ENCODE measurements around the gene ATP10B.

The ATP10B gene

DNA sequence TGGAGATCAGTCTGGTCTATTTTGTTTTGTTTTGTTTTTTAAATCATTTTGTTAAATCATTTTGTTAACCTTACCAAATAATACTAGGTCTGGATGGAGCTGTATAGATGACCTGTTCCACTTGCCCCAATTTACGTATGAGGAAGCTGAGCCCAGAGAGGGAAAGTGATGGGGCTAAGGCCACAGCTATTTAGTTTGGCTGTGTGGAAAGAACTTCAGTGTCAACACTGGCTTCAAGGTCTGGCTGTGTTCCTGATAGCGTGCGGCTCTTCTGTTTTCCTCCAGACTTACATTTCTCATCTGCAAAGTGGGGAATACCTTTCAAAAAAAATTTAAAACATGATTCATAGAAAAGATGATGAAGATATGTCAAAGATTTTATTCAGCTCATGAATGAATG is 317.9 kb downstream of the ATP10B start:
- FAIRE-seq (no peak), DNase-seq (ENCODE audit: insufficient read length) (no peak)
- TF ChIP-seq POLR2A (IDR thresholded peaks at IDR 0.05; ENCODE audit: low read depth, low read length) (no peak), TAF1 (IDR thresholded peaks at IDR 0.05; ENCODE audit: borderline replicate concordance, low read depth, low read length) (no peak), POLR2AphosphoS5 (IDR thresholded peaks at IDR 0.05; ENCODE audit: low read depth, low read length) (no peak)

DNA sequence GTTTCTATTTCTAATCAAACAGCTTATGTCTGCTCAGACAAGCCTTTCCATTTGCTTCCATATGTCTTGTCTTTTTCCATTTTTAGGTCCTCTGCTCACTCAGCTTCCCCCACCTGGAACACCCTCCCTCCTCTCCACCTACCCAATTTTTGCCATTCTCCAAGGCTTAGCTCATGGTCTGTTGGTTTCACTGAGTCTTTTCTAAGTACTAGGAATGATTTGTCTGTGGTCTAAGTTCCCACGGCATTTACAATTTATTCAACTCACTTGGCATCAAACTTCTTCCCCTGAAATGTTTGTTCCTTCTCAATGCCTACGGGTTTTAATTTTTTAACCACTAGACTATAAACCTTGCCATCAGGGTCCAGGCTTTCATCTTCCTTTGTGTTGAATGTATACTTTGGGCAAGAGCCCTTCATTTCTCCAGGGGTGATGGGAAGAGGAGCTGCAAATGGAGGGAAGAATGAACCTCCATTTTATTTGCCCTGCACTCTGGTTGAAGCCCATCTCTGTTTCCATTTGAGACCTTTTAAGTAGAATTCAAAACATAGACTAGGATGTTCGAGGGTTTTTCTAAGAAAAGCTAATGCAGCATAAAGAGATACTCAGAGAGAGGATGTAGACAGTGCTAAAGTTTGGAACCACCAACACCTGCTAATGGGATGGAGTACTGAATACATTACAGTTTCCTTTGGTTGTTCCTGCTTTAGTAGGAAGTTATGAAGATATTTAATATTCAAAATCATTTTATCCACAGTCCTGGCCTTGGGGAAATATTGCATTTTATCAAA is 326.3 kb downstream of the ATP10B start:
- TF ChIP-seq POLR2AphosphoS5 (IDR thresholded peaks at IDR 0.05; ENCODE audit: low read depth, low read length) (no peak), POLR2A (IDR thresholded peaks at IDR 0.05; ENCODE audit: low read depth, low read length) (no peak), TAF1 (IDR thresholded peaks at IDR 0.05; ENCODE audit: borderline replicate concordance, low read depth, low read length) (no peak)
- DNase-seq (ENCODE audit: insufficient read length) (no peak), FAIRE-seq (no peak)

- no peak for DNase-seq (ENCODE audit: insufficient read length)
- no peak for TF ChIP-seq POLR2AphosphoS5 (IDR thresholded peaks at IDR 0.05; ENCODE audit: low read depth, low read length)
- no peak for TF ChIP-seq TAF1 (IDR thresholded peaks at IDR 0.05; ENCODE audit: borderline replicate concordance, low read depth, low read length)
- TF ChIP-seq POLR2A (IDR thresholded peaks at IDR 0.05; ENCODE audit: low read depth, low read length), result no peak
- peak; percentile 14 for FAIRE-seq
Measured at GRCh38 chr5:160524827-160525226, 327.2 kb downstream of the ATP10B start.

- TF ChIP-seq POLR2A (IDR thresholded peaks at IDR 0.05; ENCODE audit: low read depth, low read length) (no peak), POLR2AphosphoS5 (IDR thresholded peaks at IDR 0.05; ENCODE audit: low read depth, low read length) (no peak), TAF1 (IDR thresholded peaks at IDR 0.05; ENCODE audit: borderline replicate concordance, low read depth, low read length) (no peak)
- no peak for FAIRE-seq
Measured at GRCh38 chr5:160523502-160524163, 328.4 kb downstream of the ATP10B start.

GRCh38 chr5:160521392-160521663 is 330.7 kb downstream of the ATP10B start:
- DNase-seq (ENCODE audit: insufficient read length), result no peak
- FAIRE-seq, result no peak
- no peak for TF ChIP-seq POLR2AphosphoS5 (IDR thresholded peaks at IDR 0.05; ENCODE audit: low read depth, low read length)
- TF ChIP-seq TAF1 (IDR thresholded peaks at IDR 0.05; ENCODE audit: borderline replicate concordance, low read depth, low read length), result no peak
- no peak for TF ChIP-seq POLR2A (IDR thresholded peaks at IDR 0.05; ENCODE audit: low read depth, low read length)

More at GRCh38 chr5:160523502-160524163, 328.4 kb downstream of the ATP10B start:
- DNase-seq (ENCODE audit: insufficient read length), result no peak

- no peak for TF ChIP-seq TAF1 (IDR thresholded peaks at IDR 0.05; ENCODE audit: borderline replicate concordance, low read depth, low read length)
- no peak for TF ChIP-seq POLR2A (IDR thresholded peaks at IDR 0.05; ENCODE audit: low read depth, low read length)
- TF ChIP-seq POLR2AphosphoS5 (IDR thresholded peaks at IDR 0.05; ENCODE audit: low read depth, low read length), result no peak
- no peak for FAIRE-seq
- DNase-seq (ENCODE audit: insufficient read length), result no peak
Measured at GRCh38 chr5:160520609-160521391, 331.2 kb downstream of the ATP10B start.

DNA sequence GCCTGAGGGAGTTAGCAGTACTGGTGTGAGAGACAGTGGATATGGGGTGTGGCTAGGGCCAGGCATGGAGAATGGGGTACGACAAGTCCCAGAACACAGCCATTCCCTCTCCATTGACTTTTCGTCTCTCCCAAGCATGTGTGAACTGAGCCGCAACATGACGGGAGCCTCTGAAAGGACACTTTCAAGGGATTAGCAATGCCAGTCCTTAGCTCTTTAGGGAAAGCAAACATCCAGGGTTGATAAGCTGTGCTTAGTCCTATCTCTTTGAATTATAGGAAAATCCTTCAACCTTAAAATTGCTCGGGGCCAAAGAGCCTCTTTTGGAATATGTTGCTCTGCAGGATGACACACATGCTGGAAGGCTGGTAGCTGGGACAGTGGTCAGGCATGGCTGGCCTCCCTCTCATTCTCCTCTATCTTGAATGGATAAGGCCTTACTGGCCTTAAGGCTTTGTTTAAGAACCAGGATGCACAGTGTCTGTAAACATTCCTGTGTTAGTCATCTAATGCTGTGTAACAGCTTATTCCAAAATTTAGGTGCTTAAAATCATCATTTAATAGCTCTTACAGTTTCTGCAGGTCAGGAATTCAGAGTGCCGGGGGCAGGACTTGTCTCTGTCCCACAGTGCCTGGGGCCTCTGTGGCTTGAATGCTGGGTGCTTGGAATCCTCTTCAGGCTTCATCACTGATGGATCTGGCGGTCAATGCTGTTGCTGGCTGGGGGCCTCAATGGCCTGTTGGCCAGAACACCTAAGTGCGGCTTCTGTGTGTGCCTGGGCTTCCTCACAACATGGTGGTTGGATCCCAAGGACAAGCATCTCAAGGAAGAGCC is 335.1 kb downstream of the ATP10B start:
- TF ChIP-seq POLR2AphosphoS5 (IDR thresholded peaks at IDR 0.05; ENCODE audit: low read depth, low read length), result no peak
- no peak for TF ChIP-seq TAF1 (IDR thresholded peaks at IDR 0.05; ENCODE audit: borderline replicate concordance, low read depth, low read length)
- no peak for TF ChIP-seq POLR2A (IDR thresholded peaks at IDR 0.05; ENCODE audit: low read depth, low read length)
- FAIRE-seq, result no peak
- DNase-seq (ENCODE audit: insufficient read length), result no peak

GRCh38 chr5:160514866-160515265 is 337.1 kb downstream of the ATP10B start:
- no peak for TF ChIP-seq POLR2A (IDR thresholded peaks at IDR 0.05; ENCODE audit: low read depth, low read length)
- TF ChIP-seq POLR2AphosphoS5 (IDR thresholded peaks at IDR 0.05; ENCODE audit: low read depth, low read length), result no peak
- TF ChIP-seq TAF1 (IDR thresholded peaks at IDR 0.05; ENCODE audit: borderline replicate concordance, low read depth, low read length), result no peak
- DNase-seq (ENCODE audit: insufficient read length) (no peak), FAIRE-seq (no peak)

GRCh38 chr5:160514191-160514590 is 337.8 kb downstream of the ATP10B start:
- FAIRE-seq (no peak), DNase-seq (ENCODE audit: insufficient read length) (no peak)
- TF ChIP-seq POLR2AphosphoS5 (IDR thresholded peaks at IDR 0.05; ENCODE audit: low read depth, low read length), result no peak
- no peak for TF ChIP-seq POLR2A (IDR thresholded peaks at IDR 0.05; ENCODE audit: low read depth, low read length)
- no peak for TF ChIP-seq TAF1 (IDR thresholded peaks at IDR 0.05; ENCODE audit: borderline replicate concordance, low read depth, low read length)

DNA sequence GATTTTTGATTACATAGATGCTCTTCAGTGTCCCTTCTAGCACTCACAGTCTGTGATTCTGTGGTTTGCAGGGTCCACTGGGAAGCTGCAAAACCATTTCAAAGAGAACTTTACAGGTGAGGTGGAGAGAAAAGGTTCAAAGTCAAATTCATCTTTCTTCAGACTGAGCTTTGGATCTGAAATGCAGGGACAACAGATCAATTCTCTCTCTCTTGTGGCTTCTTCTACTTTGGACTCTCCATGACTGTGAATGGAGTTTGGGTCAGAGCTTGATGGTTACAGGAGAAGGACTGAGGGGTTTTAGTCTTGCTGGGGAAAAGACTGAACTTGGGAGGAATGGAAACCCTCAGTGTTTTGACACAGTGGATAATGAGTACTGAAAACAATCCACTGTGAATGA is 338.5 kb downstream of the ATP10B start:
- FAIRE-seq (no peak), DNase-seq (ENCODE audit: insufficient read length) (no peak)
- TF ChIP-seq POLR2AphosphoS5 (IDR thresholded peaks at IDR 0.05; ENCODE audit: low read depth, low read length), result no peak
- no peak for TF ChIP-seq POLR2A (IDR thresholded peaks at IDR 0.05; ENCODE audit: low read depth, low read length)
- TF ChIP-seq TAF1 (IDR thresholded peaks at IDR 0.05; ENCODE audit: borderline replicate concordance, low read depth, low read length), result no peak

Data from GM12892 (cell line).